PC-9 (cell line): Measurements from ENCODE around the gene MAS1L. TPM values are rescaled to one million over a fixed set of nuclear protein-coding genes. Genes with fewer than 3 reads are reported as not detected.

ENCODE experiments used
- BruUV-seq: library from RNA; stranded (reverse); fragments of 400-500 nt; replicated peaks from 2 replicates; lab custom pipeline; 2021; lab: Mats Ljungman, UMichigan
- CTCF ChIA-PET: fragments of 300-600 bp; sonication (Branson Sonifier 250); formaldehyde crosslinking; loops from one replicate; lab custom pipeline; 2022; ENCODE audit warnings: antibody characterized with exemption; lab: Charles Lee
- POLR2A ChIA-PET: fragments of 300-600 bp; sonication (Branson Sonifier 250); formaldehyde crosslinking; loops from one replicate; lab custom pipeline; 2022; ENCODE audit warnings: antibody characterized with exemption; ENCODE audit not compliant: unreplicated experiment; lab: Charles Lee
- DNase-seq, 2 experiments: peaks; one replicate each; pipeline versions ENCODE4 v3.0.0 to v3.0.0-alpha.2; 2015 to 2022; ENCODE audit warnings: mixed read lengths in 1 of 2
- H2AFZ ChIP-seq: fragments of 200-600 bp; sonication (generic); 2 replicates; pipeline ENCODE4 v1.8.1; 2017; ENCODE audit warnings: antibody characterized with exemption
- H3F3A ChIP-seq: fragments of 200-600 bp; sonication (generic); 2 replicates; pipeline ENCODE4 v1.8.1; 2017; ENCODE audit warnings: antibody characterized with exemption, mild to moderate bottlenecking, low read depth; ENCODE audit not compliant: insufficient read depth
- H3K27ac ChIP-seq: fragments of 200-600 bp; sonication (generic); 2 replicates; pipeline ENCODE4 v1.6.1; 2016; ENCODE audit warnings: mixed run types
- H3K27me3 ChIP-seq: fragments of 200-600 bp; sonication (generic); 2 replicates; pipeline ENCODE4 v1.6.1; 2016; ENCODE audit warnings: low read depth, mixed run types; ENCODE audit not compliant: insufficient read depth
- H3K36me3 ChIP-seq: fragments of 200-600 bp; sonication (generic); 2 replicates; pipeline ENCODE4 v1.6.1; 2016; ENCODE audit warnings: low read depth, mixed run types
- H3K4me1 ChIP-seq: fragments of 200-600 bp; sonication (generic); replicated peaks from 2 replicates; pipeline ENCODE4 v1.6.1; 2016; ENCODE audit warnings: mixed run types; ENCODE audit not compliant: insufficient read depth
- H3K4me2 ChIP-seq: fragments of 200-600 bp; sonication (generic); 2 replicates; pipeline ENCODE4 v1.6.1; 2017; ENCODE audit warnings: mixed run types
- H3K4me3 ChIP-seq: fragments of 200-600 bp; sonication (generic); 2 replicates; pipeline ENCODE4 v1.6.1; 2016; ENCODE audit warnings: mixed run types
- H3K79me2 ChIP-seq: fragments of 200-600 bp; sonication (generic); 2 replicates; pipeline ENCODE4 v1.6.1; 2017; ENCODE audit warnings: low read depth, mixed run types
- H3K9me2 ChIP-seq: fragments of 200-600 bp; sonication (generic); 2 replicates; pipeline ENCODE4 v1.8.1; 2017; ENCODE audit warnings: mild to moderate bottlenecking; ENCODE audit not compliant: insufficient read depth
- H3K9me3 ChIP-seq: fragments of 200-600 bp; sonication (generic); 2 replicates; pipeline ENCODE4 v1.8.1; 2016; ENCODE audit warnings: low read depth; ENCODE audit not compliant: insufficient read depth
- H4K20me1 ChIP-seq: fragments of 200-600 bp; sonication (generic); 2 replicates; pipeline ENCODE4 v1.8.1; 2017; ENCODE audit not compliant: insufficient read depth
- CTCF ChIP-seq: fragments of 200-600 bp; sonication (generic); conservative IDR thresholded peaks from 2 replicates; pipeline ENCODE4 v1.6.1; 2017; ENCODE audit warnings: mixed run types, antibody characterized with exemption, mild to moderate bottlenecking, moderate library complexity
- EZH2 ChIP-seq: fragments of 200-600 bp; sonication (generic); IDR thresholded peaks from 2 replicates; pipeline ENCODE4 v1.8.0; 2017; ENCODE audit warnings: antibody characterized with exemption, low read depth
- intact Hi-C: fragments of 100-400 bp; cut with micrococcal nuclease; formaldehyde crosslinking; loops from one replicate; pipeline ENCODE4 v1.10.0; 2022; ENCODE audit not compliant: unreplicated experiment
- total RNA-seq: library from RNA; stranded (reverse); gene quantifications from 2 replicates; pipeline ENCODE4 v1.2.3, GENCODE V29; 2021

MAS1L gene
- total RNA-seq, 1 experiment from 2014 or later: not detected

GRCh38 chr6:29489286-29489685 lies 1.5 kb upstream of the MAS1L start:
- intact Hi-C loops: no loop called here
- ChIA-PET POLR2A (no interaction called here), CTCF (no interaction called here)
- no peaks in the 10 kb centered on the region for H3K27me3 ChIP-seq
- no peak overlapping the region for H3K4me3 ChIP-seq
- no peak for TF ChIP-seq EZH2
- no peak for TF ChIP-seq CTCF
- H3K4me1 ChIP-seq: no peaks in the 10 kb centered on the region
- H3F3A ChIP-seq: no peaks in the 10 kb centered on the region
- H3K9me2 ChIP-seq: no peaks in the 10 kb centered on the region
- no peak overlapping the region for H2AFZ ChIP-seq
- H4K20me1 ChIP-seq: no peaks in the 10 kb centered on the region; the same call in 1 of the 2 replicates
- no peaks in the 10 kb centered on the region for H3K9me3 ChIP-seq
- no peaks in the 10 kb centered on the region for H3K79me2 ChIP-seq
- no peak overlapping the region for H3K4me2 ChIP-seq
- no peak overlapping the region for H3K27ac ChIP-seq
- no TSS peak for BruUV-seq
- DNase-seq: no peak
- H3K36me3 ChIP-seq: no peaks in the 10 kb centered on the region

DNA sequence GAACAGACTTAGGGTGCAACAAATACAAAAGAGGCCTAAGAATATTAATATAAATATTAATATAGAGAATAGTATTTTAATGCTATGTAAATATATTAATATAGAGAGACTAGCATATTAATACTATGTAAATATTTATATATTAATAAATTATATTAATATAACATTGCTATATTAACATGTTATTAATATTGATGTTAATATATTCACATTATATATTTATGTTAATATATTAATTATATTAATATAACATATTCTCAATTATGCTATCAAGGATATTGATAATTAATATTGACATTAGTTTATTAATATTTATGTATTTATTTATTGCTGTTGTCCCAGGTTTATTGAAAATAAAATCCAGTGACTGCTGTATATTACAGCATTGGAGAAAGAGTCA lies 1.1 kb upstream of the MAS1L start:
- Histone ChIP-seq H3K9me3 (no peaks in the 10 kb centered on the region), H3K36me3 (no peaks in the 10 kb centered on the region), H2AFZ (no peak overlapping the region), H3K4me2 (no peak overlapping the region), H3F3A (no peaks in the 10 kb centered on the region), H4K20me1 (no peaks in the 10 kb centered on the region; the same call in 1 of the 2 replicates), H3K79me2 (no peaks in the 10 kb centered on the region), H3K27ac (no peak overlapping the region), H3K9me2 (no peaks in the 10 kb centered on the region), H3K27me3 (no peaks in the 10 kb centered on the region), H3K4me3 (no peak overlapping the region), H3K4me1 (no peaks in the 10 kb centered on the region)
- intact Hi-C loops: no loop called here
- DNase-seq: no peak
- no peak for TF ChIP-seq EZH2
- TF ChIP-seq CTCF: no peak
- CTCF ChIA-PET: no interaction called here
- POLR2A ChIA-PET: no interaction called here
- no TSS peak for BruUV-seq

DNA sequence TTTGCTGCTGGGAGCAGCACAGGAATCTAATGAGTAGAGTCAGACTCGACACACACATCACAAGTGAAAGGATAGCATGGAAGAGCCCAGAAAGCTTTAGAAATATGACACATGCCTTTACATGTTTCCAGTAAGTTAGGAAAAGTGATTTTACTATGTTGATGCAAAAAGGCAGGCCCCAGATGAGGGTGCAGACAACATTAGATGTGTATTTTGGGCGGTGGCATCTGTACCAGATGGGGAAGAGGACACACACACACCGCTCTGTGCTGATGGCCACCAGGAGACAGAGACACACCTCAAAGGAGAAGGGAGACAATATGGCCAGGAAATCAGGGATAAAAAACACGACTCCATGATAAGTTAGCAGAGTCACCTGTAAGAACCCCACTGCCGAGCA lies 625 bp downstream of the MAS1L start:
- CTCF ChIA-PET: no interaction called here
- Histone ChIP-seq H3K4me2 (no peak overlapping the region), H4K20me1 (no peaks in the 10 kb centered on the region; the same call in 1 of the 2 replicates), H3K9me2 (no peaks in the 10 kb centered on the region), H3F3A (no peaks in the 10 kb centered on the region), H3K4me3 (no peak overlapping the region), H3K27me3 (no peaks in the 10 kb centered on the region), H3K4me1 (no peaks in the 10 kb centered on the region), H3K27ac (no peak overlapping the region), H2AFZ (no peak overlapping the region), H3K9me3 (no peaks in the 10 kb centered on the region), H3K79me2 (no peaks in the 10 kb centered on the region), H3K36me3 (no peaks in the 10 kb centered on the region)
- POLR2A ChIA-PET: no interaction called here
- no TSS peak for BruUV-seq
- no peak for TF ChIP-seq CTCF
- TF ChIP-seq EZH2: no peak
- intact Hi-C loops: no loop called here
- no peak for DNase-seq
